ENCODE data around the gene SFSWAP.
"Not testable (repeated sequence)": the region's sequence is repeated elsewhere in the genome, so short reads cannot be mapped to it uniquely, and the experiment has no call there.

SFSWAP gene

DNA sequence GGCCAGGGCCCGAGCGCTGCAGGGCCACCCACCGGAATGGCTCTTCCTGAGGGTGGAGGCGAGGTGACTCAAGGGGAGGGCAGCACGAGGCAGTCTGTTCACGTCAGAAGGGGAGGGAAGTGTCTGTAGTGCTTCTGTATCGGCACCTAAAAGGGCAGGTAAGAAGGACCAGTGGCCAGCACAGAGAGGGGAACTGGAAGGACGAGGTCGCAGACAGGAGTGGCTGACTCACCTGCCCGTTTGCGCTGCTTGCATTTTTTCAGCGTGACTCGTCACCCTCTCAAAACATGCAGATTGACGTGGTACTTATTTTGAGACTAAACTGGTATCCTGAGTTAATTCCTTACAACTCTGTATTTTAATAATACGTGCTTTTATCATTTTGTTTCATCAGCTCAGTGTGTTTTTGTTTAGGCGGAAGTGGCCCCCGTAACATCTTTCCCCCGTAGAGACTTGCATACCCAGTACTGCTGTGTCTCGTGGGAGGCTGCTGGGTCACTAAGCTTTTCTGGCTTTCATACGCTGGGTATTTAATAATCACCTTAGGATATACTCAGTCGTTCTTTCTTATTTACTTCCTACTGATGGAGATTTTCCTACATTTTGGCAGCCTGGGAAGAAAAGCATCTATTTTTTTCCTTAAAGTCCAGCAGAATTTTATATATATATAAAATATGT, 26.4 kb downstream of the SFSWAP start:
- no peak for DNase-seq

DNA sequence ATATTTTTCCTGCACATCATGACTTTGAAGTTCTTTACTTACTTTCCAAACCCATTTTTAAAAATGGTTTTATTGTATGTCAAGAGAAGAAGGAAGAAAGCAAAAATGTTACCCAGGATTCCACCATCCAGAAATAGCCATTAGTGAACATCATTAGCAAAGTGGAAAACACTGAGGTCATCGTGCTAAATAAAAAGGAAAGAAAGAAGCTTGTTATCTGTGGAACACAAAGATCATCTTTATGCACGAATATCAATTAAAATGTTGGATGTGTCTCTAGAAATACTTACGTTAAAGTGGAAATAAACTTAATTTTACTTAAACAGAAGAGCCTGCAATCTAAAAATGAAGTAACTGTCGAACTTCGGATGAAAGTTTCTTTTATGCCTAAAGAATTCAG, 27.3 kb downstream of the SFSWAP start:
- DNase-seq: no peak

DNA sequence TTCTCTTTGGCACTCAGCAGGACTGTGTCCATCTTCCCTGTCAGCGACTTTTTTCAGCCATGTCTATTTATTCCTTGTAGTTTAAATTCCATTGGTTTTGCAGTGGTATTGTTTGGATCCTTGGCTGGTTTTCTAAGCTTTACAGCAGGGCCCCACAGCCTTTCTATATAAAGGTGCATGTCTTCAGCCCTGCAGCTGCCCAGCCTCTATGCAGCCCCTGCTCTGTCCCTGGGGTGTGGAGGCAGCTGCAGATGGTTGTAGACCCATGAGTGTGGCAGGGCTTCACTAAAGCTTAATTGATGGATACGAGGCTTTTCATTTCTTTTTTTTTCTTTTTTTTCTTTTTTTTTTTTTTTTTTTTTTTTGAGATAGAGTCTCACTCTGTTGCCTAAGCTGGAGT, 29.7 kb downstream of the SFSWAP start:
- DNase-seq: no peak

DNA sequence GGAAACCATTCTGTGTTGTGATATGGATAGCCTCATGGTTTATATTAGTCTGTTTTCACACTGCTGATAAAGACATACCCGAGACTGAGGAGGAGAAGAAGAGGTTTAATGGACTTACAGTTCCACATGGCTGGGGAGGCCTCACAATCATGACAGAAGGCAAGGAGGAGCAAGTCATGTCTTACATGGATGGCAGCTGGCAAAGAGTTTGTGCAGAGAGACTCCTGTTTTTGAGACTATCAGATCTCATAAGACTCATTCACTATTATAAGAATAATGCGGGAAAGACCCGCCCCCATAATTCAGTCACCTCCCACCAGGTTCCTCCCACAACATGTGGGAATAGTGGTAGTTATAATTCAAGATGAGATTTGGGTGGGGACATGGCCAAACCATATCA, 31.9 kb downstream of the SFSWAP start:
- not testable (repeated sequence) for DNase-seq

DNA sequence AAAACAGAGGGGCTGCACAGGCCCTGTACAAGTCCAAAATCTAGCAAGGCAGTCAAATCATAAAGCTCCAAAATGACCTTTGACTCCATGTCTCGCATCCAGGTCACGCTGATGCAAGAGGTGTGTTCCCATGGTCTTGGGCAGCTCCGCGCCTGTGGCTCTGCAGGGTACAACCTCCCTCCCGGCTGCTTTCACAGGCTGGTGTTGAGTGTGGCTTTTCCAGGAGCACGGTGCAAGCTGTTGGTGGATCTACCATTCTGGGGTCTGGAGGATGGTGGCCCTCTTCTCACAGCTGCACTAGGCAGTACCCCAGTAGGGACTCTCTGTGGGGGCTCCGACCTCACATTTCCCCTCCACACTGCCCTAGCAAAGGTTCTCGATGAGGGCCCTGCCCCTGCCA, 32.5 kb downstream of the SFSWAP start:
- not testable (repeated sequence) for DNase-seq

DNA sequence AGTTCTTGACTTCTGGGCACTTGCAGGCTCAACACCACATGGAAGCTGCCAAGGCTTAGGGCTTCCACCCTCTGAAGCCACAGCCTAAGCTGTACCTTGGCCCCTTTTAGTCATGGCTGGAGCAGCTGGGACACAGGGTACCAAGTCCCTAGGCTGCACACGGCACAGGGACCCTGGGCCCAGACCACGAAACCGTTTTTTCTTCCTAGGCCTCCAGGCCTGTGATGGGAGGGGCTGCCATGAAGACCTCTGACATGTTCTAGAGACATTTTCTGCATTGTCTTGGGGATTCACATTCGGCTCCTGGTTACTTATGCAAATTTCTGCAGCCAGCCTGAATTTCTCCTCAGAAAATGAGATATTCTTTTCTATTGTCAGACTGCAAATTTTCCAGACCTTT, 33.0 kb downstream of the SFSWAP start:
- not testable (repeated sequence) for DNase-seq

DNA sequence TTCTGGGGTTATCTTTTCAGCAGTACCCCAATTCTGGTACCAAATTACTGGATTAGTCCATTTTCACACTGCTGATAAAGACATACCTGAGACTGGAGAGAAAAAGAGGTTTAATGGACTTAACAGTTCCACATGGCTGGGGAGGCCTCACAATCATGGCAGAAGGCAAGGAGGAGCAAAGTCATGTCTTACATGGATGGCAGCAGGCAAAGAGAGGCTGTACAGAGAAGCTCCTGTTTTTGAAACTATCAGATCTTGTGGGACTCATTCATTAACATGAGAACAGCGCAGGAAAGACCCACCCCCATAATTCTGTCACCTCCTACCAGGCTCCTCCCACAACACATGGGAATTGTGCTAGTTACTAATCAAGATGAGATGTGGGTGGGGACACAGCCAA, 33.8 kb downstream of the SFSWAP start:
- not testable (repeated sequence) for DNase-seq

DNA sequence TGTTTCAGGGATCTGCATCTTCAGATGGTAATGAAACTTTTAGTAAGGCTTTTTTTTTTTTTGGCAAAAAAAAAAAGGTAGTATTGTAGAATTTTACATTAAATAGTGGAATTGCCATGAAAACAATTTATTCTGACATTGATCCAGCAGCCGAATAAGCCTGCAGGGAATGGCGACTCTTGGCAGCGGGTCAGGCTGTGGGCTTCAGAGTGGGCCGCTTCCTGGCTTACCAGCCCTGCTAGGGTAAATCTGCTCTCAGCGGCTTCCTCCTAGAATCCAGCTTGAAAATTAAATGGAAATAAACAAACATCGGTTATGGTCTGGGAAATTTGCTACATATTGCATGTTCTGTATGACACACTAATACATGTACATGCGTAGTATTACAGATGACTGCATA, 34.8 kb downstream of the SFSWAP start:
- DNase-seq: no peak

DNA sequence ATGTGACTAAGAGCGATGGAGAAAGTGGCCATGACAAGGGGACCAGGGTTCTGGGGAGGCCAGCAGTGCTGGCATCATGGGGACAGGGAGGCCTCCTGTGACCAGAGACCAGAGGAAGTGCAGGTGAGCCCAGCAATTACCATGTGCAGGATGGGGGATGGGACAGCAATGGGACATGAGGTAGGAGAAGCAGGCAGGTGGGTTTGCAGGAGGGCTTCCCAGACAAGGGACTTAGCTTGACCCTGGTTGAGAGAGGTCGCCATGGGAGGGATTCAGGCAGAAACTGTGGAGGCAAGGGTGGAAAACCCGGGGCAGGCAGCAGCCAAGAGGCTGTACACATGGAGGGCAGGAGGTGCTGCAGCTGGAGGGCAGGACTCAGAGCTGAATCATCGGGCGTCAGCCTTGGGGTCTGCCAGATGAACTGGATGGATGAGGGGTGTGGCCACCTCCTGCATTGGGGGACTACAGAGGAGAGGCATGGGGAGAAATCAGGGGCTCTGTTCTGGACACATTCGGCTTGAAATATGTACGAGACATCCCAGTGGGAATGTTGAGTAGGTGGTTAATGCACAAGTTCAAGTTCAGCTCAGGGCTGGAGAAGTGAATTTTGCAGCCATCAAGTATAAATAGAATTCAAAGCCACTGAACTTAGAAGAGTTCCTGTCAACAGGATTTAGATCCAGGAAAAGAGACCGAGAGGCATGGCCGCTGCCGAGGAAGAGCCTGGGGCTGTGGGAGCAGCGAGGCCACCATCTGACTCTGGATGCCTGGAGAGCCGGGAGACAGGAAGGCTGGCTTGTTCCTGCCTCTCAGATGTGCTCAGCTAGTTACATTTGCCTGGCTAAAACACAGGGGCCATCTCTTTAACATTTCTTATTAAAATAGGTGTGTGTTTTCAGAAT, 36.6 kb downstream of the SFSWAP start:
- no peak for DNase-seq

DNA sequence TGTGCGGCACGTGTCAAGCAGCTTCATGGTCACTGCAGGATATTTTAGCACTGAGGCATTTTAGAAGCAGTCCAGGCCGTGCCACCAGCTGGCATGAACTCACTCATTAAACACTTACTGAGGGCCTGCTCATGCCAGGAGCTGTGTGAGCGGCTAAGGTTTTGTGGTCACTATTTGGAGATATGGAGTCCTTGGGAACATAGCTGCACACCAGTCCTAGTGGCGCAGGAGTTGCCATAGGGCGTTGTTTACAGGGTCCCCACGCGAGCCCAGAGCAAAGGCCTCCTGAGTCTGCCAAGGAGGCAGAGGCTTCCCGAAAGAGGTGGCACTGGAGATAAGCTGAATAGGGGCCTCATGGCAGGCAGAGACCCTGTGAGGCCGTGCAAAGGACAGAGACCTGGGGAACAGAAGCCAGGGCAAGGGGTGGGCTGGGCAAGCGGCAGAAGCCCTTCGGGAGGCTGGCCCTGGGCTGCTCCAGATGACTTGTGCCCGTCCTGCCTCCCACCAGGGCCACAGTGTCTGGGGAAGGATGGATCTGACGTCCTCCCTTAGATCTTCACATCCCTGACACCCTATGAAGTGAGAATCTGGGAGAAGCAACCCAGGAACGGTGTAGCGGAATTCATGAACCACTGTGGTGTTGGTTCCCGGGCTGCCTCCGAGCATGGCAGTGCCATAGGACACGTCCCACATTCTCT, 38.9 kb downstream of the SFSWAP start:
- no peak for DNase-seq

DNA sequence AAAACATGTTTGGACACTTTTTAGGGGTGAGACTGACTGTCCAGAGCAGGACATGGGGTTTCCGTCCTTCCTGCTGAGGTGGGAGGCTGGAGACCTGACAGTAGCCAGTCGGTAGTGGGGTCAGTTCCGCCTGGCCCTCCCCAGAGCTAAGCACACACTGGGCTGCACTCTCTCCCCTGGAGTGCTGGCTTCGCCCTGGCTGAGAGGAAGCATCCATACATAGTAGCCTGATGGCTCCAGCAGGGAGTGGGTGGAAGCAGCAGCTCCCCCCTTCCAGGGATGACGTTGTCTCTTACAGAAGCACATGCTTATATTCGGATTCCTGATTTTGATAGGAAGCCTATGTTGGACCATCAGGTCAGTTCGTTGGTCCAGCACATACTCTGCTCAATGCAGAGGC, 40.4 kb downstream of the SFSWAP start:
- no peak for DNase-seq

DNA sequence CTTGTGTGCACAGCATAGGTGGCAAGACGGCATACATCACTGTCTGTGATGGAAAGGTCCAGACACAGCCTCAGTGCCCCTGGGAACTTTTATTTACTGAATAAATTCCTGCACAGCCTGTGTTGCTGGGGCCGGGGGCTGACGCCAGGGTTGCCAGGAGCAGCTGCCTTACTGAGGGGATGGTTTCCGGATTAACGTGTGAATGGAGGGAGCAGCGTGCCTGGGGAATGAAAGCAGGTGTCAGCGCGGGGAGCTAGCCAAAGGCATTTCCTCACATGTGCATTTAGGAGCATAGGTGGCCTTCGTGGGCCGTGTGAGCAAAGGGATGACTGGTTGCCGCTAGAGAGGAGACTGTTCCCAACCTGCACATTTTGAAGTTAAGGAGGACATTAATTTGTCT, 41.6 kb downstream of the SFSWAP start:
- DNase-seq: no peak

DNA sequence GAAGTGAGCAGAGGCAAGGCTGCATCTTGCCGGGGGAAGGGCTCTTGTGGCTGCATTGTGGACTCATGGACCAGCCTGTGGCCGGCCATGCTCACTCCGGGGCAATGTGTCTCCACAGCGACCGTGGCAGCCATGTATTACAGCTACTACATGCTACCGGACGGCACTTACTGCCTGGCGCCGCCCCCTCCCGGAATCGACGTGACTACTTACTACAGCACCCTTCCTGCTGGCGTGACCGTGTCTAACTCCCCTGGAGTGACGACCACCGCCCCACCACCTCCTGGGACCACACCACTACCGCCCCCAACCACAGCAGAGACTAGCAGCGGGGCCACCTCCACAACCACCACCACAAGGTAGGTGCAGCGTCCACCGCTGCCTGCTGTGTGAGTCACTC, 42.1 kb downstream of the SFSWAP start:
- DNase-seq: no peak

DNA sequence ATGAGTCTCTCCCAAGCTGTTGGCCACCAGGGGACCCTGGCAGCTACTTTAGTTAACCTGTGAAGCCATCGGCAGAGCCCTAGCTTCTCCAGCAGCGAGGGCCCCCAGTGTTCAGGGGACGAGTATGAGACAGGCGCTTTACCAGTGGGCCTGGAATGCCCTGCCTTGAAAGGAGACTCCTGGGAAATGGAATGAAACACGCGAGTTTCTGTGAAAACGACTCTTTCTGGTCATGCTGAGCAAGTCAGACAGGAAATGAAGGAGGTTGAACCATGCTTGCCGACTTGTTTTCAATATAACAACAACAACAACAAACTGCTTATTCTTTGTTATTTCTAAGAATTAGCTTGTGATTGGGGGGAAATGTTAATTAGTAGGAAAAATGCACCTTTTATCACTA, 42.9 kb downstream of the SFSWAP start:
- DNase-seq: no peak

DNA sequence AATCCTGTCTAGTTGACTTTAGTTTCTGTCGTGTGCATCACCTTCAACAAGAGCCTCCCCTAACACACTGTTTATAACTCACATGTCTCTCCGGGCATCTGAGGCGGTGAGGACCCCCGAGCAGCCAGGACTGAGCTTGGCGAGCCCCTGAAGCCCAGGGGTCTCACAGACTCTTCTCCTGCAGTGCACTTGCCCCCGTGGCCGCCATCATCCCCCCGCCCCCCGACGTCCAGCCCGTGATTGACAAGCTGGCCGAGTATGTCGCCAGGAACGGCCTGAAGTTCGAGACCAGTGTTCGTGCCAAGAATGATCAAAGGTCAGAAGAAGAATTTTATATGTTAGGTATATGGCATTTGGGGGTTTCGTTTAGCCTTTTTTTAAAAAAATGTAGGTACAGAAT, 43.3 kb downstream of the SFSWAP start:
- no peak for DNase-seq

DNA sequence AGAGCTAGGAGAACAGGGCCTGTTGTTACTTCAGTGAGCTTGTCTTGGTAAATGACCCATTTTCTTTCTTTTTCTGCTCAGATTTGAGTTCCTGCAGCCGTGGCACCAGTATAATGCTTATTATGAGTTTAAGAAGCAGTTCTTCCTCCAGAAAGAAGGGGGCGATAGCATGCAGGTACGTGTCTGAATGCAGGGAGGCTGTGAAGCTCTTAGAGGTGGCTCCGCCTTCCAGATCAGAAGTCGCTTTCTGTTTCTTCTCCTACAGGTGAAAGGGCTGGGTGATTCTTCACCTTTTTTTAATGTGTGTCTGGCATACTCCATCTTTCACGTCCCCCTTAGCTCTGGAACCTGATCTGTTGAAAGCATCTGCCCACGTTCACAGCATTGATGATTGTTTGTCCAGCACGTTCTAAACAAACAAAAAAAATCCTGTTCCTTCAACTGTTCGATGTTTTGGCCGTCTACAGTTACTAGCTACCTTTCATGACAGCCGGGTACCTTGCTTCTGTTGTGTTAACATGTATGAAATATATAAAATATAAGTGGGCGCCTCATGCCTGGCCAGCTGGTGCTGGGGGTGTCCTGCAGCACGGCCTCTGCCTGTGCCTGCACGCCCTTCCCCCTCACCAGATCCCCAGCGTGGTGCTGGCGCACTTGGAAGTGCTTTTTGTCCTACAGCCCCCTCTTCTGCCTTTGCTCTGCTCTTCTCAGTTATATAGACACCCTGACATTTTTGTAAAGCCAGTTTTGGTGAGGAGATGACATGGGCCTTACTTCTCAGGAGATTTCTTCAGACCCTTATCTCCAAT, 44.6 kb downstream of the SFSWAP start:
- peak; percentile 57 for DNase-seq

DNA sequence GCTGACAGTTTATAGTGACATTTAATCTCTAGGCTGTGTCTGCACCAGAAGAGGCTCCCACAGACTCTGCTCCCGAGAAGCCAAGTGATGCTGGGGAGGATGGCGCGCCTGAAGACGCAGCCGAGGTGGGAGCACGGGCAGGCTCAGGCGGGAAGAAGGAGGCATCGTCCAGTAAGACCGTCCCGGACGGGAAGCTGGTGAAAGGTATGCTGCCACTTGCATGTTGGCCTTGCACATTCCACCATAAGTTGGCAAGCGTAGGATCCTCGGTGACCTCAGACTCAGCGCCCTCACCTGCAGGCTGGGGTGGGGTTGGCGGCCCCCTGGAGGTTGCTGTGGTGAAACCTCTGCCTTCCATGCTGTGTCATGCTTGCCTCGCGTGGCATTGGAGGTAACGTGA, 45.6 kb downstream of the SFSWAP start:
- DNase-seq: no peak

DNA sequence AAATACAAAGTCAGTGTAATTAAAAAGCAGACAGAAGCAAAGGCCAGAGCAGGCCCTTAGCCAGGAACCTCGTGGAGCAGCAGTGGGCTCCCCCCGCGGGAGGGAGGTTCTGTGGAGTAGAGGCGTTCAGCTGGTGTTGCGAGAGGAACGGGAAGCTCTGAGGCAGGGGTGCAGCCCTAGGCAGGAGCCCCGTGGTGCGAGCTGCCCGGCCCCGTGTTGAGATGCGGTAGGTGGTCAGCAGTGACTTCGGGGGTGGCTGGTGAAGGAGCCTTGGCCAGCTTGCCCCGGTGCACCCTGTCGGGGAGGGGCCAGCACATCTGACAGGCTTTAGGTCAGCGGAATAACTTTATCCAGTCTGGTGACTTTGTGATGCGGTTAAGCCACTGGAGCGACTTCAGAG, 46.2 kb downstream of the SFSWAP start:
- no peak for DNase-seq

DNA sequence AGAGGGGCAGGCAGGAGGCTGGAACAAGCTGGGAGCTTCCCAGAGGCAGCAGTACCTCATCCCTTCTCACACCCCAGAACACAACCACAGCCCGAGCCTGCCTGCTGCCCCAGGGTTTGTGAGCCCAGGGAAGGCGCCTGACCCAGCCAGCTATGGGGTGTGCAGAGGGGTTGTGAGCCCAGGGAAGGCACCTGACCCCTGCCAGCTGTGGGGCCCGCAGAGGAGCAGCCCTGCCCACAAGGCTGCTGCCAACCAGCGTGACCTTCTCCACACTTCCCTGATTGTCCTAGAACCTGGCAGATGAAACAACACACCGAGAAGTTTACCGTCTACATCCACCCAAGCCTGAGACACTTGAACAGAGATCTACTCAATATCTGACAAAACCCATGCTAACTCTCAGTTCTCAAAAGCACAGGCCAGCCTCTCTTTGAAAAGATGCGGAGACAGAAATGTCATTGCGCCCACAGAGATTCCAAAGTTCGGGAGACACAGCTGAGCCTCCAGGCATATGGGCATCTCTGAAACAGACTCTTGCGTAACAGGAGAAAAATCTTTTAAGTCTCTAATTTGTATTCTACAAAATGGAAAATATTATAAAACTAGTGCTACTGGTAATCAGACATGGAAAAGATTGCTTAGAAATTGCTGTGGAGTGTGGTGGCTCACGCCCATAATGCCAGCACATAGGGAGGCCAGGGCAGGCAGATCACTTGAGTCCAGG, 47.3 kb downstream of the SFSWAP start:
- DNase-seq: no peak

DNA sequence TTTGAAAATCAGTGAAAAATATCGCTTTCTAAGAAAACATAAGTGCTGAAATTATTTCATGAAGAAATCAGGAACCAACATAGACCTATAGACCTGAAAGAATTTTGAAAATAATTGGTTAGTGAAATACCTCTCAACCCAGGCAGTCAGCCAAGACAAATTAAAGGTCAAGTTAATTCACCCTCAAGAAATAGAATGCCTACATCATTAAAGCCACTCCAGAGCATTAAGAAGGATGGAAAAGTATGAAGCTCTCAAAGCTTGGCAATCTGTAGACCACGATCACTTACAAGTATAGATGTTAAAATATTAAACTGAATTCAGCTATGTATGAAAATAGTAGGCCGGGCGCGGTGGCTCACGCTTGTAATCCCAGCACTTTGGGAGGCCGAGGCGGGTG, 48.3 kb downstream of the SFSWAP start:
- no peak for DNase-seq

DNA sequence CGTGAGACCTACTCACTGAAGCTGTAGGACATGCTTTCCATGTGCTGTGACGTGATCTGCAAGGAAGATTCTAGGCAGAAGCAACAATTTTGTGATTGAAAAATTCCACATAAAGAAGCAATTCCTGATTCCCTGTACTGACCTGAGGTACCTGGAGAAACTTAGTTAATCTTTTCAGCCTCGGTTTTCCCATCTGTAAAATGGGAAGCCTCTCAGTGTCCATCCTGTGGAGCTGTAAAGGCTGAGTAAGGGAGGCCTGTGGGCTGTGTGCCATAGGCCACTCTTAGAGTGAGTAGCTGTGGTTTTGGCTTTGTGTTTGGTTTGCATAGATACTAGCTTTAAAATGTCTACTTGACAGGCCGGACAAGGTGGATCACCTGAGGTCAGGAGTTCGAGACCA, 50.7 kb downstream of the SFSWAP start:
- no peak for DNase-seq

DNA sequence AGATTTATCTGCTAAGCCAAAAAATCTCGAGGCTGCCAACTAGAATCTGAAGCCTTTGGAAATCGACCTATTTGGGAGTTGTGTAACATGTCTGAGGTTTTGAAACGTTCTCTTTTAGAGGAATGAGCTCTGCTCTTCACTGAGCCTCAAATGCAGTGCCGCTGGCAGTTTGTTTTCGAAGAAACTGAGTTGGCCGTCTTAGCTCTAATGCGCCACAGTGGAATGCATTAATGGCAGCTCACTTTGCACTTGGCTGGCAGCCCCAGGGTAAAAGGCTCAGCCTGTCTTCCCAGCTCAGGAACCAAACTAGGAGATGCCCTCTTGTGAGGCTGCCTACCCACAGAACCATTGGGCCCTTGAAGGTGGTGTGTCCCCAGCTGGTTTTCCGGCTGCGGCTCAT, 53.8 kb downstream of the SFSWAP start:
- DNase-seq: no peak

All from activated CD4-positive, alpha-beta T cell treated with anti-CD3 and anti-CD28 coated beads for 48 hours (primary cell).